Esophagus (tissue), 2 donors: Measurements from ENCODE around the gene FBLN2. TPM values are rescaled to one million over a fixed set of nuclear protein-coding genes. Genes with fewer than 3 reads are reported as not detected.
"Not testable (repeated sequence)": the region's sequence is repeated elsewhere in the genome, so short reads cannot be mapped to it uniquely, and the experiment has no call there.

Source experiments
- H3K27ac ChIP-seq, 2 donors: one replicate each; pipeline ENCODE4 v1.5.1; 2013; ENCODE audit warnings: low read depth in 2 of 2, mild to moderate bottlenecking in 2 of 2, inconsistent platforms in 1 of 2, low read length in 1 of 2, moderate library complexity in 1 of 2
- H3K27me3 ChIP-seq, 2 donors: one replicate each; pipeline ENCODE4 v1.6.1; 2013; ENCODE audit warnings: low read length in 2 of 2, control low read depth in 1 of 2, mild to moderate bottlenecking in 1 of 2; ENCODE audit not compliant: insufficient read depth in 2 of 2, control insufficient read depth in 1 of 2
- H3K36me3 ChIP-seq, 2 donors: one replicate each; pipeline ENCODE4 v1.6.1; 2013; ENCODE audit warnings: low read length in 1 of 2; ENCODE audit not compliant: control insufficient read depth in 2 of 2, insufficient read depth in 2 of 2
- H3K4me1 ChIP-seq, 2 donors: one replicate each; pipeline ENCODE4 v1.6.1; 2013; ENCODE audit warnings: low read length in 1 of 2; ENCODE audit not compliant: control insufficient read depth in 2 of 2, insufficient read depth in 2 of 2
- H3K4me3 ChIP-seq, 2 donors: one replicate each; pipeline ENCODE4 v1.5.1; 2013; ENCODE audit warnings: low read length in 2 of 2, mild to moderate bottlenecking in 2 of 2, low read depth in 1 of 2, moderate library complexity in 1 of 2
- H3K9me3 ChIP-seq, 2 donors: one replicate each; pipeline ENCODE4 v1.6.1; 2013; ENCODE audit warnings: mild to moderate bottlenecking in 2 of 2, low read depth in 1 of 2, low read length in 1 of 2, moderate library complexity in 1 of 2; ENCODE audit not compliant: control insufficient read depth in 2 of 2, insufficient read depth in 1 of 2
- WGBS, 2 donors: extraction: QIAGEN DNeasy Blood & Tissue Kit; methylation state at CpG; one replicate each; pipeline ENCODE4 v1.1.7; 2013; 5-methylcytosine and 5-hydroxymethylcytosine counted together
- polyA plus RNA-seq, 2 donors: library from polyadenylated mRNA; stranded (reverse); fragments of 200-250 nt; gene quantifications; one replicate each; pipeline ENCODE4 v1.2.3, GENCODE V29; 2013
- donor health status: healthy with polysubstance abuse.
- donor health status: Bipolar disorder and iron deficiency.

The FBLN2 gene
- polyA plus RNA-seq, result 1 to 10 TPM; 2.7 to 6.0 TPM

DNA sequence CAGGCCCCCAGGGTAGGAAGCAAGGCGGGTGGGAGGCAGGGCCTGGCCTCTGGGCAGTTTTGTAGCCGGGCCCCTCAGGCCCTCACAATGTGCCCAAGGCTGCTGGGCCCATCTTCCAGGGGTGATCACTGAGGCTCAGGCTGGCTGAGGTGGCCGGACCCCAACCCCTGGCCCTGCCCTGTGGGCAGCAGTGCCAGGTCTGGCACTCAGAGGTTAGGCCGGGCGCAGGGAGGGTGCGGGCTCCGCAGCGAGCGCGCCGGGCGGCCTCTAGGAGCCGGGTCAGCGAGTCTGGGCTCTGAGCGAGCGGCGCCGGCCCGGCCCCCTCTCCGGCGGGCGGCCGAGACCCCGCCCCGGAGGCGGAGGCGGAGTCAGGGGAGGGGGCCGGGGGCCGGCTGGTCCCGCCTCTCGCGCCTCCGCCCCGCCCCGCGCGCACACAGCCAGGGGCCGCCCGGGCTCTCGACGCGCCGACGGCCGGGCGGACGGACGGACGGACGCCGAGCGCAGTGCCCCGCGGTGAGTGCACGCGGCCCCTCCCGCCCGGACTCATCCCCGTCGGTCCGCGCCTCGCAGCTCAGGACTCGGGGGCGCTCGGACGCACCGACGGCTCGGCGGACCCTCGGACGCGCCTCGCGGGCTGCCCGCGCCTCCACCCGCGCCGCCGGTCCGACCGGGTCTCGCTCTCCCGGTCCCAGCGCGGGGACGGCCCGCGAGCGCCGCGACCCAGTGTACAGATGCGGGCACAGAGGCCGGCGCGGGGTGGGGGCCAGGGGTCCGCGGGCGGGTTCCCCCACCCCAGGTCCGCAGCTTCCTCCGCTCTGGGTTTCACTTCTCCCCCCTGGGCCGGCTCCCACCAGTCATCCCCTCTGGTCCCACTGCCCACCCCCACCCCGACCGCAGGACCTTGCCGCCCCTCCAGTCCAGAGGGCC is at the start of gene FBLN2:
Gene FBLN2 (plus strand): TSS at position 430 of the 927 bp plus-strand sequence. CDS start 21,231 bp downstream, outside the sequence.
- peaks cover 4 to 14% of the 10 kb centered on the region in 2 donors for H3K4me1 ChIP-seq
- H3K9me3 ChIP-seq, result no peaks in the 10 kb centered on the region
- no peaks in the 10 kb centered on the region for H3K36me3 ChIP-seq
- H3K27me3 ChIP-seq, result no peaks in the 10 kb centered on the region
- H3K27ac ChIP-seq, result peak within 1 kb of the TSS; percentile 4 to 28
- H3K4me3 ChIP-seq, result peak within 1 kb of the TSS; percentile 30 to 34
- 7 to 10% methylated on average over 35 to 107 of the region's 107 CpGs for WGBS, 2 donors

GRCh38 chr3:13499246-13499645 is 49.7 kb upstream of the FBLN2 start:
- 95 to 97% methylated on average over 11 of the region's 11 CpGs for WGBS, 2 donors
- not testable (repeated sequence) for H3K9me3 ChIP-seq

DNA sequence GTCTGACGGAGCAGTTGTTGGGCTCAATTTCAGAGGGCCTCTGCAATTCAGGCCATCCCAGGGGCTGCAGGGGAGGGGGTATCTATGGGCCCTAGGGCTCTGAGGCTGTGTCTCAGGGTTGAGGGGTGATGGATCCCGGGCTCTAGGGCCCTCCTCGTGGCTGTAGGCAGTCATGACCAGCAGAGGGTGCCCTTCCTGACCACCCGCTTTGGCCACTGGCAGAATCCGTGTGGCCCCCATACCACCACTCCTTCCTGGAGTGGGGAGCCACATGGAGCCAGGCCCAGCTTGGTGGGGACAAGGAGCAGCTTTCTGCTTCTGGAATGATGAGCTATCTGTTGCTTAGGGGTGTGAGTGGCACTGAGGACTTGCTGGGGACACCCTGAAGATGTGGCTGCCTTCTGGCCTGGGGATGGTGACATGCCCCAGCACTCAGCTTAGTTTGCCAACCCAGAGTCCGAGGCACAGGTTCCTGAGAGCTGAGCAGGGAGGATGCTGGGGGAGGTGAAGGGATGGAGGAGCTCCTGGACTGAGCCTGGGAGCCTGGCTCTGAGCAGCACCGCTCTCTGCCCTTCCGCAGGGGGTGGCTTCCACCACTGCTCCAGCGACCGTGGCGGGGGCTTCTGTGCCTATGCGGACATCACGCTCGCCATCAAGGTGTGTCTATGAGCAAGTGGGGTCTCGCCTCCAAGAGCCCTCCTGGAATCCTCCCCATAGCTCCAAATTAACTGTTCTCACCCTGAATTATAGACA is 48.6 kb upstream of the FBLN2 start:
- H3K4me1 ChIP-seq, result peaks cover 2% of the 10 kb centered on the region in 2 donors
- no peak overlapping the region for H3K4me3 ChIP-seq
- peaks cover 0 to 17% of the 10 kb centered on the region in 2 donors for H3K36me3 ChIP-seq
- H3K27me3 ChIP-seq, result no peaks in the 10 kb centered on the region
- no peaks in the 10 kb centered on the region for H3K9me3 ChIP-seq
- no peak overlapping the region for H3K27ac ChIP-seq
- WGBS, 2 donors, result 87 to 89% methylated on average over 14 to 15 of the region's 15 CpGs

More at GRCh38 chr3:13499246-13499645, 49.7 kb upstream of the FBLN2 start:
- not testable (repeated sequence) for H3K27me3 ChIP-seq, H3K4me3 ChIP-seq, H3K4me1 ChIP-seq, H3K27ac ChIP-seq
- H3K36me3 ChIP-seq, result peaks cover 0 to 15% of the 10 kb centered on the region in 2 donors

DNA sequence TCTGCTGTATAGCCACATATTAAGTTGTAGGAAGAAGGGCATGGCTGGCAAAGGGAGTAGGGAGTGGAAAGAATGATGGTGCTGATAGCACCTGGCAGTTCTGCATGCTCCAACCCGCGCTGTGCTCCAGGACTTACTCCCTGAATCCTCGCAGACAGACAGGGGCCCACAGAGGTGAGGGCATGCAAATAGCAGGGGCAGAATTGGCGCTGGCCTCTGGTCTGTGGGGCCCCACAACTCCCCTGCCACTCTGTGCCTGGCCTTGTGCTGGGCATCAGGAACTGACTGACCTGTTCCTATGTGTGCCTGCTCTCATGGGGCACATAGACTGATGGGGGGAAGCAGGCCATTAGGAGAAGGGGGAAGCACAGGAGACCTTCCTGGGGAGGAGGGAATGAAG is 47.9 kb upstream of the FBLN2 start:
- peaks cover 2% of the 10 kb centered on the region in 2 donors for H3K4me1 ChIP-seq
- no peaks in the 10 kb centered on the region for H3K9me3 ChIP-seq
- 78 to 81% methylated on average over 4 of the region's 4 CpGs for WGBS, 2 donors
- H3K27ac ChIP-seq, result no peak overlapping the region
- H3K27me3 ChIP-seq, result no peaks in the 10 kb centered on the region
- H3K36me3 ChIP-seq, result peaks cover 0 to 20% of the 10 kb centered on the region in 2 donors
- H3K4me3 ChIP-seq, result no peak overlapping the region

DNA sequence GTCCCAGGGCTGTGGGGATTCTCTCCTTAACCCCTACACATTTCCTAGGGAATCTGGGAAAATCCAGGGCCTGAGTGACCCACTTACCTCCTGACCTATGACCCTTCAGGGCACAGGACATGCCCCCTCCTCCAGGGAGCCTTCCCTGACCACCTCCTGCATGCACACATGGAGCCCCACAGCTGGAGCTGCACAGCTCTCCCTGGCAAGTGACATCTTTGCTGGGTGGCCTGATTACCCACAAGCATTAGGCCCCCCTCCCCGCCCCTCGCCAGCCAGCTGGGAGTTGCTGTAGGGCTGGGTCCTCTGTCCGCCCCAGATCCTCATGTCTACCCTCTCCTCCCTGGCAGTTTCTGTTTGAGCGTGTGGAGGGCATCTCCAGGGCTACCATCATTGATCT is 47.4 kb upstream of the FBLN2 start:
- no peak overlapping the region for H3K27ac ChIP-seq
- no peaks in the 10 kb centered on the region for H3K27me3 ChIP-seq
- no peaks in the 10 kb centered on the region for H3K9me3 ChIP-seq
- H3K36me3 ChIP-seq, result peaks cover 0 to 22% of the 10 kb centered on the region in 2 donors
- no peak overlapping the region for H3K4me3 ChIP-seq
- peaks cover under 1 to 1% of the 10 kb centered on the region in 2 donors for H3K4me1 ChIP-seq
- 91 to 95% methylated on average over 4 of the region's 4 CpGs for WGBS, 2 donors

GRCh38 chr3:13501958-13502790 is 46.8 kb upstream of the FBLN2 start:
- Histone ChIP-seq H3K27me3 (no peaks in the 10 kb centered on the region), H3K36me3 (peaks cover 0 to 22% of the 10 kb centered on the region in 2 donors), H3K4me3 (no peak overlapping the region), H3K4me1 (no peaks in the 10 kb centered on the region), H3K9me3 (no peaks in the 10 kb centered on the region), H3K27ac (no peak overlapping the region)
- 93 to 95% methylated on average over 18 of the region's 18 CpGs for WGBS, 2 donors

GRCh38 chr3:13502791-13503060 is 46.2 kb upstream of the FBLN2 start:
- 95 to 97% methylated on average over 8 of the region's 8 CpGs for WGBS, 2 donors
- no peaks in the 10 kb centered on the region for H3K27me3 ChIP-seq
- H3K27ac ChIP-seq, result no peak overlapping the region
- no peak overlapping the region for H3K4me3 ChIP-seq
- no peaks in the 10 kb centered on the region for H3K9me3 ChIP-seq
- H3K4me1 ChIP-seq, result peaks cover 0 to 2% of the 10 kb centered on the region in 2 donors
- H3K36me3 ChIP-seq, result peaks cover 0 to 22% of the 10 kb centered on the region in 2 donors

DNA sequence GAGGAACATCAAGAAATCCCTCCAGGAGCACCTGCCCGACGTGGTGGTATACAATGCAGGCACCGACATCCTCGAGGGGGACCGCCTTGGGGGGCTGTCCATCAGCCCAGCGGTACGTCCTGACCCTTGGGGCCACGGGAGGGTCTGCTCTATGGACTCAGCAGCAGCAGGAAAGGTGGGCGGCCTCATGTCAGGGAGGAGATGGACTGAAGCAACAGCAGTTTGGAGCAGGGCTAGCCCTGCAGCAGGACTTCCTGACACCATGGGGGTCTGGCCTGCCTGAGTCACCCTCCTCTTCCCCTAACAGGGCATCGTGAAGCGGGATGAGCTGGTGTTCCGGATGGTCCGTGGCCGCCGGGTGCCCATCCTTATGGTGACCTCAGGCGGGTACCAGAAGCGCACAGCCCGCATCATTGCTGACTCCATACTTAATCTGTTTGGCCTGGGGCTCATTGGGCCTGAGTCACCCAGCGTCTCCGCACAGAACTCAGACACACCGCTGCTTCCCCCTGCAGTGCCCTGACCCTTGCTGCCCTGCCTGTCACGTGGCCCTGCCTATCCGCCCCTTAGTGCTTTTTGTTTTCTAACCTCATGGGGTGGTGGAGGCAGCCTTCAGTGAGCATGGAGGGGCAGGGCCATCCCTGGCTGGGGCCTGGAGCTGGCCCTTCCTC is 44.6 kb upstream of the FBLN2 start:
- Histone ChIP-seq H3K36me3 (peaks cover 0 to 19% of the 10 kb centered on the region in 2 donors), H3K9me3 (no peaks in the 10 kb centered on the region), H3K27ac (no peak overlapping the region), H3K4me3 (no peak overlapping the region), H3K4me1 (peaks cover 2 to 5% of the 10 kb centered on the region in 2 donors), H3K27me3 (no peaks in the 10 kb centered on the region)
- 86 to 87% methylated on average over 23 of the region's 23 CpGs for WGBS, 2 donors
